Breast epithelium (tissue), 3 donors: Measurements from ENCODE around the gene WASF3.

ENCODE experiments used
- POLR2AphosphoS5 ChIP-seq, 3 donors: sonication (generic); formaldehyde crosslinking; IDR thresholded peaks; one replicate each; pipeline ENCODE4 v1.6.1; 2017; ENCODE audit warnings: antibody characterized with exemption in 3 of 3
- TF ChIP-seq, protein P1 (sequence below), 3 donors: fragments of 450-650 bp; IDR thresholded peaks; one replicate each; pipeline ENCODE4 v1.5.1; 2016 to 2017; ENCODE audit warnings: antibody characterized with exemption in 3 of 3, mild to moderate bottlenecking in 3 of 3, moderate library complexity in 3 of 3

DNA sequence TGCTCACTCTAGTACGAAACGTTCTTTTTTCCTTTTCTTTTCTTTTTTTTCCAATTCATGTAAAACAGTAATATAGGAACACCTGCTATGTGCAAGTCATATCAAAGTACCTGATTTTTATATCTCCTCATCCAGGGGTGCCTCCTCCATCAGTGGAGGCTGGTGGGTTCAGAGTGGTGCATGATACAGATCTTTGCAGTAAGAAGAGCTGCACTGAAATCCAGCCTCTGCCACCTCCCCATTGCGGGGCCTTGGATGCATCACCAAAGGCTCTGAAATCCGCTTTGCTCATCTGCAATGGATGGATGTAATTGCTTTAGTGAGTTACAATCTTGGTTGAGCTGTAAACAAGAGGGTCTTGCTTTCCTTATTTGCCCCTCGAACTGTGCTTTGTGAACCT lies 164.8 kb downstream of the WASF3 start:
- TF ChIP-seq, protein P1, sequence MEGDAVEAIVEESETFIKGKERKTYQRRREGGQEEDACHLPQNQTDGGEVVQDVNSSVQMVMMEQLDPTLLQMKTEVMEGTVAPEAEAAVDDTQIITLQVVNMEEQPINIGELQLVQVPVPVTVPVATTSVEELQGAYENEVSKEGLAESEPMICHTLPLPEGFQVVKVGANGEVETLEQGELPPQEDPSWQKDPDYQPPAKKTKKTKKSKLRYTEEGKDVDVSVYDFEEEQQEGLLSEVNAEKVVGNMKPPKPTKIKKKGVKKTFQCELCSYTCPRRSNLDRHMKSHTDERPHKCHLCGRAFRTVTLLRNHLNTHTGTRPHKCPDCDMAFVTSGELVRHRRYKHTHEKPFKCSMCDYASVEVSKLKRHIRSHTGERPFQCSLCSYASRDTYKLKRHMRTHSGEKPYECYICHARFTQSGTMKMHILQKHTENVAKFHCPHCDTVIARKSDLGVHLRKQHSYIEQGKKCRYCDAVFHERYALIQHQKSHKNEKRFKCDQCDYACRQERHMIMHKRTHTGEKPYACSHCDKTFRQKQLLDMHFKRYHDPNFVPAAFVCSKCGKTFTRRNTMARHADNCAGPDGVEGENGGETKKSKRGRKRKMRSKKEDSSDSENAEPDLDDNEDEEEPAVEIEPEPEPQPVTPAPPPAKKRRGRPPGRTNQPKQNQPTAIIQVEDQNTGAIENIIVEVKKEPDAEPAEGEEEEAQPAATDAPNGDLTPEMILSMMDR (IDR thresholded peaks at IDR 0.05): no peak
- no peak for TF ChIP-seq POLR2AphosphoS5 (IDR thresholded peaks at IDR 0.05)
